Peyer's patch (tissue), 4 donors: ENCODE data around the gene MARCHF9. TPM values are rescaled to one million over a fixed set of nuclear protein-coding genes. Genes with fewer than 3 reads are reported as not detected.

Experiments
- DNase-seq, 3 donors: peaks; one replicate each; pipeline ENCODE4 v3.0.0-alpha.2; 2017 to 2019
- H3K27ac ChIP-seq, 4 donors: fragments of 200-600 bp; sonication (generic); one replicate each; pipeline ENCODE4 v1.5.1; 2016 to 2019
- H3K27me3 ChIP-seq, 2 donors: fragments of 200-600 bp; sonication (generic); one replicate each; pipeline ENCODE4 v1.5.1; 2019
- H3K36me3 ChIP-seq, 3 donors: fragments of 200-600 bp; sonication (generic); one replicate each; pipeline ENCODE4 v1.5.1; 2016 to 2019
- H3K4me1 ChIP-seq, 4 donors: fragments of 200-600 bp; sonication (generic); one replicate each; pipeline ENCODE4 v1.5.1; 2016 to 2019
- H3K4me3 ChIP-seq, 4 donors: fragments of 200-600 bp; sonication (generic); 1 replicate in 3 of 4; 2 replicates in 1 of 4; pipeline ENCODE4 v1.5.1; 2016 to 2019; ENCODE audit warnings: mild to moderate bottlenecking in 1 of 4
- H3K9me3 ChIP-seq, 4 donors: fragments of 200-600 bp; sonication (generic); one replicate each; pipeline ENCODE4 v1.5.1; 2016 to 2019; ENCODE audit warnings: mild to moderate bottlenecking in 1 of 4
- POLR2A ChIP-seq, 2 donors: fragments of 450-650 bp; IDR thresholded peaks; one replicate each; pipeline ENCODE4 v1.5.1; 2017; ENCODE audit warnings: antibody characterized with exemption in 2 of 2, mild to moderate bottlenecking in 2 of 2, moderate library complexity in 2 of 2
- total RNA-seq, 4 donors: library from RNA; depleted of rRNA; stranded (reverse); fragments of >200 nt; gene quantifications; one replicate each; pipeline ENCODE4 v1.1.0, GENCODE V29; 2016
- TF ChIP-seq, protein P1 (sequence below), 6 experiments: fragments of 450-650 bp in 4 of 6; fragments of 200-600 bp in 2 of 6; sonication (generic) in 1 of 6; IDR thresholded peaks; one replicate each; pipeline ENCODE4 v1.5.1; 2017 to 2019; ENCODE audit warnings: antibody characterized with exemption in 6 of 6, mild to moderate bottlenecking in 3 of 6, moderate library complexity in 1 of 6

Gene MARCHF9
- total RNA-seq, 4 donors from 2014 or later, result 7.4 to 17.2 (median 10.6) TPM

DNA sequence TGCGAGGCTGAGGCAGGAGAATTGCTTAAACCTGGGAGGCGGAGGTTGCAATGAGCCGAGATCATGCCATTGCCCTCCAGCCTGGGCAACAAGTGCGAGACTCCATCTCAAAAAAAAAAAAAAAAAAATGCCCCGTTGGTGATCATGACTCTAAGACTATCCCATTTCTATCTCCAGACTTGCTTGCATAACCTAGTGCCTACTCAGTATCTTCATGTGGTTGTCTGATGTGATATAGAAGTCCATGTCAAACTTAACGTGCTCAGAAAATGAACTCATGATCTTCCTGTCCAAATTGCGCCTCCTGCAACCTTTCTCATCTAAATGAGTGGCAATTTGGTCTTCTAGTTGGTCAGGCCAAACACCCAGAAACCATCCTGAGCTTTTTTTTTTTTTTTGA is 23.0 kb downstream of the MARCHF9 start:
- Histone ChIP-seq H3K4me3 (no peak overlapping the region), H3K27me3 (no peaks in the 10 kb centered on the region), H3K27ac (no peak overlapping the region), H3K4me1 (peaks cover 0 to 4% (median 0%) of the 10 kb centered on the region in 4 donors), H3K36me3 (no peaks in the 10 kb centered on the region), H3K9me3 (no peaks in the 10 kb centered on the region)
- peak in 1 of 3 donors; percentile 17 for DNase-seq
- TF ChIP-seq, protein P1, sequence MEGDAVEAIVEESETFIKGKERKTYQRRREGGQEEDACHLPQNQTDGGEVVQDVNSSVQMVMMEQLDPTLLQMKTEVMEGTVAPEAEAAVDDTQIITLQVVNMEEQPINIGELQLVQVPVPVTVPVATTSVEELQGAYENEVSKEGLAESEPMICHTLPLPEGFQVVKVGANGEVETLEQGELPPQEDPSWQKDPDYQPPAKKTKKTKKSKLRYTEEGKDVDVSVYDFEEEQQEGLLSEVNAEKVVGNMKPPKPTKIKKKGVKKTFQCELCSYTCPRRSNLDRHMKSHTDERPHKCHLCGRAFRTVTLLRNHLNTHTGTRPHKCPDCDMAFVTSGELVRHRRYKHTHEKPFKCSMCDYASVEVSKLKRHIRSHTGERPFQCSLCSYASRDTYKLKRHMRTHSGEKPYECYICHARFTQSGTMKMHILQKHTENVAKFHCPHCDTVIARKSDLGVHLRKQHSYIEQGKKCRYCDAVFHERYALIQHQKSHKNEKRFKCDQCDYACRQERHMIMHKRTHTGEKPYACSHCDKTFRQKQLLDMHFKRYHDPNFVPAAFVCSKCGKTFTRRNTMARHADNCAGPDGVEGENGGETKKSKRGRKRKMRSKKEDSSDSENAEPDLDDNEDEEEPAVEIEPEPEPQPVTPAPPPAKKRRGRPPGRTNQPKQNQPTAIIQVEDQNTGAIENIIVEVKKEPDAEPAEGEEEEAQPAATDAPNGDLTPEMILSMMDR (IDR thresholded peaks at IDR 0.05), result no peak
- no peak for TF ChIP-seq POLR2A (IDR thresholded peaks at IDR 0.05)

DNA sequence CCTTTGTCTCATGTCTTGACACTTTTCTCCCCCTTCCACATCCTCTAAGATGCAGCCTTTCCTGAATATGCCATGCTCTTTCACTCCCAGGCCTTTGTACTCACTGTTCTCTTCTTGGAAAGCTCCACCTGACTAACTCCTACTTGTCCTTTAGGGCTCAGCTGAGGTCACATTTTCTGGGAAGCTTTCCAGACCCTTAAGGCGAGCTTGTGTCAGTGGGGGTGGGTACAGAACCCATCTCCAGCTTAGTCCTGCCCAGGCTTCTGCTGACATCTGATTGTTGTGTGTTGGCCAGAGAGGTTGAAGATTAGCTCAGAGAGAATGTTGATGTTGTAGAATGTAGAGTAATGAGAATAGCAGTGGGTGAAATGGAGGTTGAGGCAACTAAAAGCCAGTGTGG is 24.8 kb downstream of the MARCHF9 start:
- no peaks in the 10 kb centered on the region for H3K36me3 ChIP-seq
- no peaks in the 10 kb centered on the region for H3K27me3 ChIP-seq
- TF ChIP-seq, protein P1 (IDR thresholded peaks at IDR 0.05), result no peak
- no peak for TF ChIP-seq POLR2A (IDR thresholded peaks at IDR 0.05)
- peaks cover 0 to 12% (median 8%) of the 10 kb centered on the region in 4 donors for H3K4me1 ChIP-seq
- H3K27ac ChIP-seq, result no peak overlapping the region
- no peaks in the 10 kb centered on the region for H3K9me3 ChIP-seq
- DNase-seq, result peak in 1 of 3 donors; percentile 26
- no peak overlapping the region for H3K4me3 ChIP-seq

DNA sequence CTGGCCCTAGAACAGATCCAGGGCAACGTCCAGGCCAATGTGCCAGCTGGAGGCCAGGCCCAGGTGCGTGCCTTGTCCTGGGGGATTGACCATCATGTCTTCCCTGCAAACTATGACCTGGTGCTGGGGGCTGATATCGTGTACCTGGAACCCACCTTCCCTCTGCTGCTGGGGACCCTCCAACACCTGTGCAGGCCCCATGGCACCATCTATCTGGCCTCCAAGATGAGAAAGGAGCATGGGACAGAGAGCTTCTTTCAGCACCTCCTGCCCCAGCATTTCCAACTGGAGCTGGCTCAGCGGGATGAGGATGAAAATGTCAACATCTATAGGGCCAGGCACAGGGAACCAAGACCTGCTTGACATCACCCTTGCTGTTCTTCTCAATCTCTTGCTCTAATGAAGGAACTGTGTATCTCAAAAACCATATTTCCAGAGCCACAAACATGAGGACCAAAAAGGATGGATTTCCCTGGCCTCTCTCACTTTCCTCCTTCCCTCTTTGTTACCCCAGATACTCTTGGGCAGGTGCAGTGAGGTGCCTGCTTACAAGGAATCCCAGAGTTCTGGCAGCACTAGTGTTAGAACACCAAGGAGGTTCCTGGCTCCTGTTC is 25.5 kb downstream of the MARCHF9 start:
- TF ChIP-seq POLR2A (IDR thresholded peaks at IDR 0.05), result no peak
- TF ChIP-seq, protein P1 (IDR thresholded peaks at IDR 0.05), result no peak
- H3K27ac ChIP-seq, result peak overlapping the region in 1 of 4 donors; percentile 60

DNA sequence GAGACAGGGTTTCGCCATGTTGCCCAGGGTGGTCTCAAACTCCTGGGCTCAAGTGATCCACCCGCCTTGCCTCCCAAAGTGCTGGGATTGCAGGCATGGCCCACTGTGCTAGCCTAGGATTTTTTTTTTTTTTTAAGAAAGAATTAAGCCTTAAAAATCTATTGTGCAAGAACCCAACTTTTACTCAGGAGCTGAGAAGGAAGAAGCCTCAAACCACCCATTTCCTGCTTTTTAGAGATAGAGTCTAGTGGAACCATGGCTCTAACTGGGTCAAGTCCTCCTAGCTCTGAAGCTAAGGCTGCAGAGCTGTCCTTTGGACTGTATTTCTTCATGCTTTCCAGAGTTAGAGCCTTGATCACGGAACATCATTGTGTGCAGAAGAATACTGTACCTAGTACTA is 26.3 kb downstream of the MARCHF9 start:
- no peaks in the 10 kb centered on the region for H3K27me3 ChIP-seq
- peaks cover 0 to 10% (median 0%) of the 10 kb centered on the region in 3 donors for H3K36me3 ChIP-seq
- H3K4me3 ChIP-seq, result no peak overlapping the region
- TF ChIP-seq, protein P1 (IDR thresholded peaks at IDR 0.05), result no peak
- TF ChIP-seq POLR2A (IDR thresholded peaks at IDR 0.05), result no peak
- peaks cover 0 to 12% (median 8%) of the 10 kb centered on the region in 4 donors for H3K4me1 ChIP-seq
- H3K27ac ChIP-seq, result peak overlapping the region in 1 of 4 donors; percentile 60
- no peaks in the 10 kb centered on the region for H3K9me3 ChIP-seq
- no peak for DNase-seq

More for the DNA sequence above, 25.5 kb downstream of the MARCHF9 start:
- no peak for DNase-seq
- H3K9me3 ChIP-seq, result no peaks in the 10 kb centered on the region
- H3K4me3 ChIP-seq, result no peak overlapping the region
- H3K27me3 ChIP-seq, result no peaks in the 10 kb centered on the region
- H3K4me1 ChIP-seq, result peaks cover 0 to 12% (median 8%) of the 10 kb centered on the region in 4 donors
- peaks cover 0 to 1% (median 0%) of the 10 kb centered on the region in 3 donors for H3K36me3 ChIP-seq

DNA sequence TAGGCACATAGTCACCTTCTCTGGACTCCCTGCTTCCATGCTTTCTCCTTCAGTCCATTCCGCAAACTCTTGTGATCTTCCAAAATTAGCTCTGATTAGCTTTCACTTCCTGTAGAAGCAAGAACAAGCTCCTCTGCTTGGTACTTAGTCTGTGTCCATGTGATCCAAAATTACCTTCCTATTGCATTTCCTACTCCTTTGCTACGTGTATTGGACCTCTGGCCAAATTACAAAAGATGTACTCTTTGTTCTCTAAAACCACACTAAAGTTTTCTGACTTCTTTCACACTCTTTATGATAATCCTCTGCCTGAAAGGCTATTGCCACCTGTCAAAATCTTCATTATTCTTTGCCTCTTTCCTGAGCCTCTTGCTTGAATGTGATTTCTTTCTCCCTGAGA is 26.9 kb downstream of the MARCHF9 start:
- H3K9me3 ChIP-seq, result no peaks in the 10 kb centered on the region
- no peaks in the 10 kb centered on the region for H3K27me3 ChIP-seq
- TF ChIP-seq, protein P1 (IDR thresholded peaks at IDR 0.05), result no peak
- TF ChIP-seq POLR2A (IDR thresholded peaks at IDR 0.05), result no peak
- H3K4me1 ChIP-seq, result peaks cover 0 to 12% (median 8%) of the 10 kb centered on the region in 4 donors
- no peak overlapping the region for H3K4me3 ChIP-seq
- H3K36me3 ChIP-seq, result peaks cover 0 to 16% (median 0%) of the 10 kb centered on the region in 3 donors
- DNase-seq, result no peak
- no peak overlapping the region for H3K27ac ChIP-seq
